ENCODE results near the gene AKAP8.

AKAP8 gene

DNA sequence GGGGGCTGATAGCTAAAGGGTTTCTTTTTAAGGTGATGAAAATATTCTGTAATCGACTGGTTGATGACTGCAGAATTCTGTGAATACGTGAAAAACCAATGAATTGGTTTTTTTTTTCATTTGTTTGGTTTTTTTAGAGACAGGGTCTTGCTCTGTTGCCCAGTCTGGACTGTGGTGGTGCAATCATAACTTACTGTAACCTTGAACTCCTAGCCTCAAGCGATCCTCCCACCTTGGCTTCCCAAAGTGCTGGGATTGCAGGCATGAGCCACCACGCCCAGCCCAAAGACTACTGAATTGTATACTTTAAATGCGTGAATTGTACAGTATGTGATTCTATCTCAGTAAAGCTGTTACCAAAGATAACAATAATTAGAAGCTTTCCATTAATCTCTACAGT is 14.8 kb upstream of the AKAP8 start:
- H3K27ac ChIP-seq: no peak overlapping the region
- no peak overlapping the region for H2AFZ ChIP-seq (ENCODE audit: low read depth)
- H3K79me2 ChIP-seq (ENCODE audit: insufficient read depth, low read depth): no peaks in the 10 kb centered on the region; the same call in 1 of the 2 replicates
- H3K4me3 ChIP-seq (IDR thresholded peaks at IDR 0.05; ENCODE audit: insufficient read depth, low read depth, low read length): no peak overlapping the region
- H3K4me1 ChIP-seq (ENCODE audit: low read depth, poor library complexity, severe bottlenecking): no peaks in the 10 kb centered on the region
- no peak overlapping the region for H3K4me2 ChIP-seq
- H3K36me3 ChIP-seq (ENCODE audit: insufficient read depth): no peaks in the 10 kb centered on the region; the same call in 1 of the 2 replicates
- no peak overlapping the region for H3K9ac ChIP-seq
- TF ChIP-seq, protein P1, sequence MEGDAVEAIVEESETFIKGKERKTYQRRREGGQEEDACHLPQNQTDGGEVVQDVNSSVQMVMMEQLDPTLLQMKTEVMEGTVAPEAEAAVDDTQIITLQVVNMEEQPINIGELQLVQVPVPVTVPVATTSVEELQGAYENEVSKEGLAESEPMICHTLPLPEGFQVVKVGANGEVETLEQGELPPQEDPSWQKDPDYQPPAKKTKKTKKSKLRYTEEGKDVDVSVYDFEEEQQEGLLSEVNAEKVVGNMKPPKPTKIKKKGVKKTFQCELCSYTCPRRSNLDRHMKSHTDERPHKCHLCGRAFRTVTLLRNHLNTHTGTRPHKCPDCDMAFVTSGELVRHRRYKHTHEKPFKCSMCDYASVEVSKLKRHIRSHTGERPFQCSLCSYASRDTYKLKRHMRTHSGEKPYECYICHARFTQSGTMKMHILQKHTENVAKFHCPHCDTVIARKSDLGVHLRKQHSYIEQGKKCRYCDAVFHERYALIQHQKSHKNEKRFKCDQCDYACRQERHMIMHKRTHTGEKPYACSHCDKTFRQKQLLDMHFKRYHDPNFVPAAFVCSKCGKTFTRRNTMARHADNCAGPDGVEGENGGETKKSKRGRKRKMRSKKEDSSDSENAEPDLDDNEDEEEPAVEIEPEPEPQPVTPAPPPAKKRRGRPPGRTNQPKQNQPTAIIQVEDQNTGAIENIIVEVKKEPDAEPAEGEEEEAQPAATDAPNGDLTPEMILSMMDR (conservative IDR thresholded peaks at IDR 0.05; ENCODE audit: low read depth, low read length): no peak
- H3K27me3 ChIP-seq (ENCODE audit: insufficient read depth, low read depth): no peaks in the 10 kb centered on the region
- H4K20me1 ChIP-seq (ENCODE audit: insufficient read depth): no peaks in the 10 kb centered on the region

DNA sequence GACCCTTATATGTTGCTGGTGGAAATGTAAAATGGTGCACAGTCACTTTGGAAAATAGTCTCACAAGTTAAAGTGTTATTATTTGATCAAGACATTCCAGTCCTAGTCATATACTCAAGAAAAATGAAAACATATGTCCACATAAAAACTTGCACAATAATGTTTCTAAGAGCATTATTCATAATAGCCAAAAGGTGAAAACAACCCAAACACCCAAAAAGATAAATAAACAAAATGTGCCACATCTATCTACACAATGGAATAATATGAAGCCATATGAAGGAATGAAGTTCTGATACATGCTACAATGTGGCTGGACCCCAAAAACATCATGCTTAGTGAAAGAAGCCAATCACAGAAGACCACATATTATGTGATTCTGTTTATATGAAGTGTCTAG is 14.4 kb upstream of the AKAP8 start:
- Histone ChIP-seq H3K27ac (no peak overlapping the region), H3K4me1 (ENCODE audit: low read depth, poor library complexity, severe bottlenecking) (no peaks in the 10 kb centered on the region), H3K36me3 (ENCODE audit: insufficient read depth) (no peaks in the 10 kb centered on the region; the same call in 1 of the 2 replicates), H3K27me3 (ENCODE audit: insufficient read depth, low read depth) (no peaks in the 10 kb centered on the region), H3K4me2 (no peak overlapping the region), H3K79me2 (ENCODE audit: insufficient read depth, low read depth) (no peaks in the 10 kb centered on the region; the same call in 1 of the 2 replicates), H4K20me1 (ENCODE audit: insufficient read depth) (no peaks in the 10 kb centered on the region), H3K9ac (no peak overlapping the region), H3K4me3 (IDR thresholded peaks at IDR 0.05; ENCODE audit: insufficient read depth, low read depth, low read length) (no peak overlapping the region), H2AFZ (ENCODE audit: low read depth) (no peak overlapping the region)
- TF ChIP-seq, protein P1 (conservative IDR thresholded peaks at IDR 0.05; ENCODE audit: low read depth, low read length): no peak

DNA sequence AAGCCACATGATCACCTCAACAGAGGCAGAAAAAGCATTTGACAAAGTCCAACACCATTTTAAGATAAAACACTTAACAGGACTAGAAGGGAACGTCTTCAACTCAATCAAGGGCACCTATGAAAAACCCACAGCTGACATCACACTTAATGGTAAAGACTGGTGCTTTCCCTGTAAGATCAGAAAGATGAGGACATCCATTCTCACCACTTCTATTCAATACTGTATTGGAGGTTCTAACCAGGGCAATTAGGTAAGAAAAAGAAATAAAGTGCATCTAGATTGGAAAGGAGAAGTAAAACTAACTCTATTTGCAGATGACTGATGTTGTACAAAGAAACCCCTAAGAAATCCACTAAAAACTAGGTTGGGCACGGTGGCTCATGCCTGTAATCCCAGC is 11.2 kb upstream of the AKAP8 start:
- no peak overlapping the region for H3K9ac ChIP-seq
- no peaks in the 10 kb centered on the region for H4K20me1 ChIP-seq (ENCODE audit: insufficient read depth)
- TF ChIP-seq, protein P1 (conservative IDR thresholded peaks at IDR 0.05; ENCODE audit: low read depth, low read length): no peak
- H3K4me1 ChIP-seq (ENCODE audit: low read depth, poor library complexity, severe bottlenecking): no peaks in the 10 kb centered on the region
- H3K4me2 ChIP-seq: no peak overlapping the region
- H3K79me2 ChIP-seq (ENCODE audit: insufficient read depth, low read depth): peaks cover 9% of the 10 kb centered on the region; the same call in 1 of the 2 replicates
- H3K27me3 ChIP-seq (ENCODE audit: insufficient read depth, low read depth): no peaks in the 10 kb centered on the region
- H3K4me3 ChIP-seq (IDR thresholded peaks at IDR 0.05; ENCODE audit: insufficient read depth, low read depth, low read length): no peak overlapping the region
- H2AFZ ChIP-seq (ENCODE audit: low read depth): no peak overlapping the region
- no peaks in the 10 kb centered on the region for H3K36me3 ChIP-seq (ENCODE audit: insufficient read depth)
- H3K27ac ChIP-seq: no peak overlapping the region

DNA sequence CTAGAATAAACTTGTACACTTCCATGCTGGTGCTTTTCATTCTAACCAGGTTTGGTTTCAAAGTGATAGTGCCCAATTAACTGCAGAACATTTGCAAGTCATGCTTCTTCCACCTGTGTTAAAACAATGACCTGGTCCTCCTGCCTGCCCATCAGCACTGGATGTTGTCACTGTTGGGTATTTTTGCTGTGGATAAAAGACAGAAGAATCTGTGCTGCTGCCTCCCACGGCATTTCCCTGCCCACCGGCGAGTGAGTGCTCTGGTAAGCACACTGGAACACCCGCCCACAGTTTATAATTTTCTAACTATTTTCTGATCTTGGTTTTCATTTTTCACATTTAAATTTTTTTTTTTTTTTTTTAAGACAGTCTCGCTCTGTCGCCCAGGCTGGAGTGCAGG is 2.3 kb upstream of the AKAP8 start:
- Histone ChIP-seq H3K79me2 (ENCODE audit: insufficient read depth, low read depth) (peaks cover 28% of the 10 kb centered on the region), H3K27ac (no peak overlapping the region; the same call in 1 of the 2 replicates)

More for the DNA sequence above, 2.3 kb upstream of the AKAP8 start:
- no peak overlapping the region for H3K4me2 ChIP-seq
- no peaks in the 10 kb centered on the region for H3K36me3 ChIP-seq (ENCODE audit: insufficient read depth)
- H4K20me1 ChIP-seq (ENCODE audit: insufficient read depth): no peaks in the 10 kb centered on the region
- H2AFZ ChIP-seq (ENCODE audit: low read depth): no peak overlapping the region
- H3K27me3 ChIP-seq (ENCODE audit: insufficient read depth, low read depth): no peaks in the 10 kb centered on the region
- H3K4me3 ChIP-seq (IDR thresholded peaks at IDR 0.05; ENCODE audit: insufficient read depth, low read depth, low read length): no peak overlapping the region
- TF ChIP-seq, protein P1 (conservative IDR thresholded peaks at IDR 0.05; ENCODE audit: low read depth, low read length): no peak
- H3K9ac ChIP-seq: no peak overlapping the region
- peaks cover 28% of the 10 kb centered on the region for H3K4me1 ChIP-seq (ENCODE audit: low read depth, poor library complexity, severe bottlenecking)
